GM18870 (cell line): Measurements from ENCODE around the gene NFKBIE.

Experiments
- ATAC-seq: cut with Tn5 transposase; IDR thresholded peaks from one replicate; pipeline ENCODE4 v1.9.1; 2021; ENCODE audit warnings: moderate library complexity; ENCODE audit not compliant: unreplicated experiment

Gene NFKBIE

GRCh38 chr6:44229376-44230033 lies 35.8 kb downstream of the NFKBIE start:
- ATAC-seq, result no peak

GRCh38 chr6:44228836-44229235 lies 36.5 kb downstream of the NFKBIE start:
- no peak for ATAC-seq

- ATAC-seq, result no peak
These were observed 36.9 kb downstream of the NFKBIE start for GRCh38 chr6:44228433-44228832.

- ATAC-seq, result no peak
These were observed 37.3 kb downstream of the NFKBIE start for GRCh38 chr6:44228031-44228430.

GRCh38 chr6:44227148-44227793 lies 38.1 kb downstream of the NFKBIE start:
- no peak for ATAC-seq

GRCh38 chr6:44226368-44227147 lies 38.8 kb downstream of the NFKBIE start:
- ATAC-seq, result no peak

GRCh38 chr6:44225579-44226325 lies 39.6 kb downstream of the NFKBIE start:
- no peak for ATAC-seq

GRCh38 chr6:44224965-44225305 lies 40.4 kb downstream of the NFKBIE start:
- ATAC-seq, result no peak

GRCh38 chr6:44224029-44224964 lies 41.1 kb downstream of the NFKBIE start:
- ATAC-seq, result no peak

- ATAC-seq, result no peak
These were observed 41.9 kb downstream of the NFKBIE start, which contains the start of gene SLC29A1 for GRCh38 chr6:44223319-44224028. TSS of gene SLC29A1 (plus strand) at chr6:44223595. CDS start at chr6:44227314, 3,719 bp downstream.

- ATAC-seq, result no peak
These were observed 42.6 kb downstream of the NFKBIE start for GRCh38 chr6:44222486-44223318.

GRCh38 chr6:44221961-44222335 lies 43.4 kb downstream of the NFKBIE start:
- no peak for ATAC-seq

GRCh38 chr6:44221291-44221960 lies 43.9 kb downstream of the NFKBIE start:
- no peak for ATAC-seq

GRCh38 chr6:44220913-44221290 lies 44.4 kb downstream of the NFKBIE start:
- no peak for ATAC-seq

GRCh38 chr6:44219815-44220784 lies 45.3 kb downstream of the NFKBIE start:
- ATAC-seq, result no peak

GRCh38 chr6:44219053-44219814 lies 46.1 kb downstream of the NFKBIE start:
- no peak for ATAC-seq
